Activated CD8-positive, alpha-beta T cell treated with anti-CD3 and anti-CD28 coated beads for 36 hours (primary cell): Measurements from ENCODE around the gene DCK. TPM values are rescaled to one million over a fixed set of nuclear protein-coding genes. Genes with fewer than 3 reads are reported as not detected.
"Not testable (repeated sequence)": the region's sequence is repeated elsewhere in the genome, so short reads cannot be mapped to it uniquely, and the experiment has no call there.

Experiments
- ATAC-seq: fragments of 200-7000 bp; cut with Tn5 transposase; one replicate; pipeline ENCODE4 v1.10.0; 2021; ENCODE audit warnings: mild to moderate bottlenecking, moderate library complexity
- CTCF ChIA-PET: fragments of 350-600 bp; sonication (Branson Sonifier 250); formaldehyde crosslinking; loops from one replicate; lab custom pipeline; 2021; ENCODE audit warnings: antibody characterized with exemption; lab: Charles Lee
- POLR2A ChIA-PET: fragments of 350-600 bp; sonication (Branson Sonifier 250); formaldehyde crosslinking; loops from one replicate; lab custom pipeline; 2021; ENCODE audit warnings: antibody characterized with exemption; lab: Charles Lee
- DNase-seq: peaks from one replicate; pipeline ENCODE4 v3.0.0-alpha.2; 2020
- H3K27ac Mint-ChIP-seq: one replicate; pipeline ENCODE4 v1.8.0; 2021; ENCODE audit warnings: mild to moderate bottlenecking, mixed read lengths
- H3K27me3 Mint-ChIP-seq: one replicate; pipeline ENCODE4 v1.8.0; 2021; ENCODE audit warnings: mixed read lengths
- H3K36me3 Mint-ChIP-seq: one replicate; pipeline ENCODE4 v1.8.0; 2021; ENCODE audit warnings: low read depth, mixed read lengths
- H3K4me1 Mint-ChIP-seq: one replicate; pipeline ENCODE4 v1.8.0; 2021; ENCODE audit warnings: low read depth, mixed read lengths
- H3K4me3 Mint-ChIP-seq: one replicate; pipeline ENCODE4 v1.8.0; 2021; ENCODE audit warnings: mild to moderate bottlenecking, moderate library complexity, mixed read lengths
- H3K9me3 Mint-ChIP-seq: one replicate; pipeline ENCODE4 v1.8.0; 2021; ENCODE audit warnings: mixed read lengths
- intact Hi-C: fragments of 100-400 bp; cut with micrococcal nuclease; formaldehyde crosslinking; loops from one replicate; pipeline ENCODE4 v1.10.0; 2022
- total RNA-seq, 2 experiments: library from RNA; stranded (reverse); gene quantifications; one replicate each; pipeline ENCODE4 v1.2.3, GENCODE V29; 2021
- TF ChIP-seq, protein P1 (sequence below): fragments of 200-600 bp; IDR thresholded peaks from one replicate; pipeline ENCODE4 v1.8.0; 2022; ENCODE audit warnings: antibody characterized with exemption, mild to moderate bottlenecking

Gene DCK
- total RNA-seq, 2 experiments from 2014 or later = 33.6 to 37.2 TPM

DNA sequence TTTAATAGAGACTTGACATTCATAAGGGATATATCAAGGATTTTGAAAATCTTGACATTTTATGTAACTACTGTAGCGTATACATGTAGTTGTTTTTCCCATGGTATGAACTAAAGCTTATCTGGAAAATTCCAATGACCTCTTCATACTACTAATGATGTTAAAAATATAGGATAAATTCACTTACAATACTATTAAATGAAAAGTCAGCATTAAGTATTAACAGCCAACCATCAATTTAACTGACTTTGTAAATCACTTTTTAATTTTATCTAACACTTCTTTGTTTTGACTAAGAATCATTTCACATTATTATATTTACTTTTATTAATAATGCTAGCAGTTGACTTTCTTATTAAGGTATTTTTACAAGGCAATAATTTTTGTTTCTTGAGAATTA lies 34.2 kb downstream of the DCK start:
- no peak for ATAC-seq
- Mint-ChIP-seq H3K9me3 (no peaks in the 10 kb centered on the region), H3K4me1 (peaks cover 11% of the 10 kb centered on the region), H3K4me3 (no peak overlapping the region), H3K27ac (no peak overlapping the region), H3K27me3 (no peaks in the 10 kb centered on the region), H3K36me3 (peaks cover 44% of the 10 kb centered on the region)
- no peak for DNase-seq
- intact Hi-C loops = no loop called here
- CTCF ChIA-PET = interaction anchor here (1.4 kb wide), 1 partner anchor 17 kb away, joined by 3 read pairs; no protein-coding TSS in a partner anchor
- TF ChIP-seq, protein P1, sequence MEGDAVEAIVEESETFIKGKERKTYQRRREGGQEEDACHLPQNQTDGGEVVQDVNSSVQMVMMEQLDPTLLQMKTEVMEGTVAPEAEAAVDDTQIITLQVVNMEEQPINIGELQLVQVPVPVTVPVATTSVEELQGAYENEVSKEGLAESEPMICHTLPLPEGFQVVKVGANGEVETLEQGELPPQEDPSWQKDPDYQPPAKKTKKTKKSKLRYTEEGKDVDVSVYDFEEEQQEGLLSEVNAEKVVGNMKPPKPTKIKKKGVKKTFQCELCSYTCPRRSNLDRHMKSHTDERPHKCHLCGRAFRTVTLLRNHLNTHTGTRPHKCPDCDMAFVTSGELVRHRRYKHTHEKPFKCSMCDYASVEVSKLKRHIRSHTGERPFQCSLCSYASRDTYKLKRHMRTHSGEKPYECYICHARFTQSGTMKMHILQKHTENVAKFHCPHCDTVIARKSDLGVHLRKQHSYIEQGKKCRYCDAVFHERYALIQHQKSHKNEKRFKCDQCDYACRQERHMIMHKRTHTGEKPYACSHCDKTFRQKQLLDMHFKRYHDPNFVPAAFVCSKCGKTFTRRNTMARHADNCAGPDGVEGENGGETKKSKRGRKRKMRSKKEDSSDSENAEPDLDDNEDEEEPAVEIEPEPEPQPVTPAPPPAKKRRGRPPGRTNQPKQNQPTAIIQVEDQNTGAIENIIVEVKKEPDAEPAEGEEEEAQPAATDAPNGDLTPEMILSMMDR = no peak
- POLR2A ChIA-PET = interaction anchor here (1.1 kb wide), 2 partner anchors 35 to 38 kb away, joined by 3 read pairs; partner anchors contain the start of gene DCK

DNA sequence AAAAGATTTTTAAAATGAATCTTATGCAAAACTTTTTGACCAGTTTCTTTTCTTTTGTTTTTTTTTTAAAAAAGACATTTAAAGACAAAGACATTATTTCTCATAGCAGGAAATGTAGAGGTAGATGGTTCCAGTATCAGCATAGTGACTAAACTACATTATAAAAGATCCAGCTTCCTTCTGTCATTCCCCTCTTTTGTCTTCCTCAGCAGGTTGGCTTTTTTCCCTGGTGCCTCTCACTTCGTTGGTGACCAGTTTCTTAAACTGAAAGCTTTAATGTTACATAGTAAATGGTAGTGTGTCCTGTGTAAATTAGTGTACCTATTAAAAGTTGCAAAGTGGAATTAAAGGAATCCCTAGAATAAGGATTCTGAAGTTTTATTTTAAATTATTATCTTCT lies 36.1 kb downstream of the DCK start:
- intact Hi-C loops = no loop called here
- Mint-ChIP-seq H3K4me1 (no peaks in the 10 kb centered on the region), H3K9me3 (no peaks in the 10 kb centered on the region), H3K27ac (no peak overlapping the region), H3K4me3 (no peak overlapping the region), H3K36me3 (peaks cover 28% of the 10 kb centered on the region), H3K27me3 (no peaks in the 10 kb centered on the region)
- TF ChIP-seq, protein P1 = no peak
- no peak for ATAC-seq
- CTCF ChIA-PET = no interaction called here
- DNase-seq = no peak
- POLR2A ChIA-PET = interaction anchor here (1.1 kb wide), 1 partner anchor 36 kb away, joined by 3 read pairs; the partner anchor contains the start of gene DCK

DNA sequence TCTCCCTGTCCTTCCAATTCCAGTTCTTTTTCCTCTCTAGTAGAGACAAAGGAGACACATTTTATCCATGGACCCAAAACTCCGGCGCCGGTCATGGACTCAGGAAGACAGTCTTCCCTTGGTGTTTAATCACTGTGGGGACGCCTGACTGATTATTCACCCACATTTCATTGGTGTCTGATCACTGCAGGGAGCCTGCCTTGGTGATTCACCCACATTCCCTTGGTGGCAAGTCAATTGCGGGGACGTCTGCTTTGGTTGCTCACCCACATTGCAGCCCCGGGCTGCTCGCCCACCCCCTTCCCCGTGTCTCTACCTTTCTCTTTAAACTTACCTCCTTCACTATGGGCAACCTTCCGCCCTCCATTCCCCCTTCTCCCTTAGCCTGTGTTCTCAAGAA lies 38.7 kb downstream of the DCK start:
- POLR2A ChIA-PET, H3K27ac Mint-ChIP-seq, CTCF ChIA-PET, H3K4me1 Mint-ChIP-seq, ATAC-seq, H3K4me3 Mint-ChIP-seq, H3K9me3 Mint-ChIP-seq, intact Hi-C loops, H3K27me3 Mint-ChIP-seq, DNase-seq: not testable (repeated sequence)
- H3K36me3 Mint-ChIP-seq = peaks cover 19% of the 10 kb centered on the region

DNA sequence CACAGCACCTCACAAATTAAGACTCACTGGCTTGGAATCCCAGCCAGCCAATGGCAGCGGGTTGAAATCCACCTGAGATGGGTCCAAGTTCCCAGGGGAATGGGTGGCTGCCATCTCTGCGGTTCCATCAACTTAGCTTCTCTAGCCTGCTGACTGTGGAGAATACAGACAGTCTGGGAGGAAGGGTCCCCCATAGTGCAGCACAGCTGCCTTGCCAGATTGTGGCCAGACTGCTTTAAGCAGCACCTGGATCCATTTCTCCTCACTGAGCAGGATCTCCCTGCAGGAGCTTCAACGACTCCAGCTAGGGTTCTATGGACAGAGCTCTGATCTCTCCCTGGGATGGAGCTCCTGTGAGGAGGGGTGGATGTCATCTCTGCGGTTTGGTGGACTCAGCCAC lies 51.8 kb downstream of the DCK start:
- intact Hi-C loops = no loop called here
- POLR2A ChIA-PET = interaction anchor here (0.6 kb wide), 1 partner anchor 296 kb away, joined by 3 read pairs; no protein-coding TSS in a partner anchor
- Mint-ChIP-seq H3K36me3 (peaks cover 22% of the 10 kb centered on the region), H3K27me3 (no peaks in the 10 kb centered on the region), H3K4me1 (no peaks in the 10 kb centered on the region), H3K27ac (no peak overlapping the region), H3K4me3 (no peak overlapping the region), H3K9me3 (peaks cover 8% of the 10 kb centered on the region)
- DNase-seq = no peak
- ATAC-seq = no peak
- CTCF ChIA-PET = no interaction called here
- TF ChIP-seq, protein P1 = no peak

DNA sequence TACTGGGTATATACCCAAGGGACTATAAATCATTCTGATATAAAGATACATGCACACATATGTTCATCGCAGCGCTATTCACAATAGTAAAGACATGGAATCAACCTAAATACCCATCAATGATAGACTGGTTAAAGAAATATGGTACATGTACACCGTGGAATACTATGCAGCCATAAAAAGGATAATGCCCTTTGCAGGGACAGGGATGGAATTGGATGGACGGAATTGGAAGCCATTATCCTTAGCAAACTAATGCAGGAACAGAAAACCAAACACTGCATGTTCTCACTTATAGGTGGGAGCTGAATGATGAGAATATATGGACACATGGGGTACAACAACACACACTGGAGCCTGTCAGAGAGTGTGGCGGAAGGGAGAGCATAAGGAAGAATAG lies 55.9 kb downstream of the DCK start:
- ATAC-seq = no peak
- TF ChIP-seq, protein P1 = no peak
- Mint-ChIP-seq H3K9me3 (peaks cover 2% of the 10 kb centered on the region), H3K4me1 (no peaks in the 10 kb centered on the region), H3K4me3 (no peak overlapping the region), H3K27me3 (no peaks in the 10 kb centered on the region), H3K27ac (no peak overlapping the region), H3K36me3 (no peaks in the 10 kb centered on the region)
- intact Hi-C loops = no loop called here
- CTCF ChIA-PET = no interaction called here
- POLR2A ChIA-PET = no interaction called here
- DNase-seq = no peak
